ENCODE data around the gene PIK3C2G.

- TF ChIP-seq CTCF (IDR thresholded peaks at IDR 0.05) (no peak), POLR2AphosphoS5 (IDR thresholded peaks at IDR 0.05) (no peak)
Measured at GRCh38 chr12:18472304-18472703, 211.0 kb downstream of the PIK3C2G start.

All from stomach (tissue), 4 donors.